Posterior cingulate gyrus (tissue), 11 donors: ENCODE data around the gene ERAL1.
A peak's percentile ranks its signal among the peaks of the same experiment; 100 is the strongest.
"Not testable (repeated sequence)": the region's sequence is repeated elsewhere in the genome, so short reads cannot be mapped to it uniquely, and the experiment has no call there.

ENCODE experiments used
- DNase-seq, 10 donors: peaks; one replicate each; pipeline versions ENCODE4 v3.0.0 to v3.0.0-alpha.2; 2020 to 2021; ENCODE audit warnings: mixed read lengths in 3 of 10
- intact Hi-C: fragments of 100-400 bp; cut with DNase I; formaldehyde crosslinking; loops from one replicate; pipeline ENCODE4 v1.15.1; 2023

Gene ERAL1

GRCh38 chr17:28854457-28855335, at the start of gene ERAL1:
Gene ERAL1 (plus strand): TSS chr17:28855016. CDS start chr17:28855035, 19 bp downstream.
- DNase-seq = peak; percentile 81 to 98 (median 90)
- intact Hi-C loops = loop anchor here (5.0 kb wide), 1 partner anchor 43 kb away; the partner anchor contains the start of gene FLOT2

GRCh38 chr17:28807925-28808634, 46.7 kb upstream of the ERAL1 start:
- intact Hi-C loops = loop anchor here (5.0 kb wide), 1 partner anchor 46 kb away; no protein-coding TSS in a partner anchor

GRCh38 chr17:28810437-28810836, 44.4 kb upstream of the ERAL1 start:
- intact Hi-C loops = no loop called here
- DNase-seq = no peak

More at GRCh38 chr17:28807925-28808634, 46.7 kb upstream of the ERAL1 start:
- DNase-seq = no peak

GRCh38 chr17:28811651-28812090, 43.1 kb upstream of the ERAL1 start:
- intact Hi-C loops = no loop called here
- DNase-seq = no peak

GRCh38 chr17:28812091-28812747, 42.6 kb upstream of the ERAL1 start:
- DNase-seq = peak; percentile 97 to 100 (median 99)
- intact Hi-C loops = no loop called here

GRCh38 chr17:28812748-28813377, 42.0 kb upstream of the ERAL1 start:
- intact Hi-C loops = no loop called here
- DNase-seq = no peak

- no peak for DNase-seq
- intact Hi-C loops = no loop called here
Measured at GRCh38 chr17:28816540-28816939, 38.3 kb upstream of the ERAL1 start.

- DNase-seq = peak in 1 of 10 donors; percentile 24
- intact Hi-C loops = no loop called here
Measured at GRCh38 chr17:28818819-28819221, 36.0 kb upstream of the ERAL1 start.

- DNase-seq = no peak
- intact Hi-C loops = no loop called here
Measured at GRCh38 chr17:28819582-28819981, 35.2 kb upstream of the ERAL1 start.

GRCh38 chr17:28827672-28828071, 27.1 kb upstream of the ERAL1 start:
- no peak for DNase-seq
- intact Hi-C loops = no loop called here

- peak in 3 of 10 donors; percentile 5 to 20 (median 18) for DNase-seq
- intact Hi-C loops = no loop called here
Measured at GRCh38 chr17:28828294-28829040, 26.3 kb upstream of the ERAL1 start.

- intact Hi-C loops = no loop called here
- DNase-seq = no peak
Measured at GRCh38 chr17:28834420-28834819, 20.4 kb upstream of the ERAL1 start.

- intact Hi-C loops = not testable (repeated sequence)
- DNase-seq = peak in 1 of 10 donors; percentile 9
Measured at GRCh38 chr17:28836541-28836940, 18.3 kb upstream of the ERAL1 start.

GRCh38 chr17:28839221-28839620, 15.6 kb upstream of the ERAL1 start:
- no peak for DNase-seq
- intact Hi-C loops = no loop called here

- peak in 1 of 10 donors; percentile 2 for DNase-seq
- intact Hi-C loops = loop anchor here (5.0 kb wide), 1 partner anchor 80 kb away; no protein-coding TSS in a partner anchor
Measured at GRCh38 chr17:28841901-28842281, 12.9 kb upstream of the ERAL1 start.

GRCh38 chr17:28842282-28843012, 12.4 kb upstream of the ERAL1 start, which contains the start of gene FAM222B:
Gene FAM222B (minus strand): TSS chr17:28842790. CDS start chr17:28766667, 76,123 bp downstream.
- DNase-seq = peak; percentile 72 to 98 (median 82)
- intact Hi-C loops = loop anchor here (5.0 kb wide), 1 partner anchor 80 kb away; no protein-coding TSS in a partner anchor

- DNase-seq = no peak
- intact Hi-C loops = loop anchor here (5.0 kb wide), 1 partner anchor 81 kb away; no protein-coding TSS in a partner anchor
Measured at GRCh38 chr17:28843816-28844148, 11.0 kb upstream of the ERAL1 start.

GRCh38 chr17:28846231-28846630, 8.6 kb upstream of the ERAL1 start:
- DNase-seq = peak in 2 of 10 donors; percentile 12
- intact Hi-C loops = no loop called here

- DNase-seq = peak in 1 of 10 donors; percentile 60
- intact Hi-C loops = not testable (repeated sequence)
Measured at GRCh38 chr17:28846699-28847098, 8.1 kb upstream of the ERAL1 start.
